Mesodermal cell (in vitro differentiated cells): Measurements from ENCODE around the gene HTR4.
"Not testable (repeated sequence)": the region's sequence is repeated elsewhere in the genome, so short reads cannot be mapped to it uniquely, and the experiment has no call there.

Experiments used
- H3K27ac ChIP-seq: 2 replicates; pipeline ENCODE4 v1.7.0; 2013; ENCODE audit warnings: mild to moderate bottlenecking, low read depth, low read length, moderate library complexity; ENCODE audit not compliant: severe bottlenecking
- H3K36me3 ChIP-seq: 2 replicates; pipeline ENCODE4 v1.7.1; 2013; ENCODE audit warnings: mild to moderate bottlenecking, low read length, moderate library complexity; ENCODE audit not compliant: control insufficient read depth, insufficient read depth
- H3K4me1 ChIP-seq: one replicate; pipeline ENCODE4 v1.7.1; 2013; ENCODE audit warnings: mild to moderate bottlenecking, low read length; ENCODE audit not compliant: insufficient read depth, control insufficient read depth, poor library complexity, severe bottlenecking
- H3K4me3 ChIP-seq: 2 replicates; pipeline ENCODE4 v1.7.0; 2013; ENCODE audit warnings: low read length, control low read depth, mild to moderate bottlenecking; ENCODE audit not compliant: insufficient read depth, poor library complexity, severe bottlenecking; ENCODE audit errors: extremely low read depth
- H3K9me3 ChIP-seq: 2 replicates; pipeline ENCODE4 v1.7.1; 2013; ENCODE audit warnings: mild to moderate bottlenecking, low read length, moderate library complexity; ENCODE audit not compliant: control insufficient read depth
- WGBS, 2 experiments: methylation state at CpG; one replicate each; pipeline ENCODE4 v1.1.5; 2013; ENCODE audit warnings: missing lambda C conversion rate in 2 of 2; ENCODE audit not compliant: insufficient coverage in 2 of 2; 5-methylcytosine and 5-hydroxymethylcytosine counted together

Gene HTR4

GRCh38 chr5:148535190-148535589 is 119.1 kb downstream of the HTR4 start:
- Histone ChIP-seq H3K4me1 (no peaks in the 10 kb centered on the region), H3K36me3 (no peaks in the 10 kb centered on the region), H3K9me3 (no peaks in the 10 kb centered on the region), H3K4me3 (no peak overlapping the region), H3K27ac (no peak overlapping the region)
- WGBS, 2 experiments: no CpG with 5 or more reads among the region's 1 CpG

- H3K4me1 ChIP-seq: no peaks in the 10 kb centered on the region
- peaks cover 9% of the 10 kb centered on the region for H3K9me3 ChIP-seq
- H3K4me3 ChIP-seq: no peak overlapping the region
- H3K36me3 ChIP-seq: no peaks in the 10 kb centered on the region
- 62 to 76% methylated on average over 3 to 4 of the region's 5 CpGs for WGBS, 2 experiments
- H3K27ac ChIP-seq: no peak overlapping the region
These were observed 121.2 kb downstream of the HTR4 start for GRCh38 chr5:148532969-148533670.

DNA sequence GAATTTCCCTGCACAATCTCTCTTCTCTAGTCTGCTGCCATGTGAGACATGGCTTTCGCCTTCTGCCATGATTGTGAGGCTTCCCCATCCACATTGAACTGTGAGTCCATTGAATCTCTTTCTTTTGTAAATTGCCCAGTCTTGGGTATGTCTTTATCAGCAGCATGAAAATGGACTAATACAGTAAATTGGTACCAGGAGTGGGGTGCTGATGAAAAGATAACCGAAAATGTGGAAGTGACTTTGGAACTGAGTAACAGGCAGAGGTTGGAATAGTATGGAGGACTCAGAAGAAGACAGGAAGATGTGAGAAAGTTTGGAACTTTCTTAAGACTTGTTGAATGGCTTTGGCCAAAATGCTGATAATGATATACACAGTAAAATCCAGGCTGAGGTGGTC is 124.9 kb downstream of the HTR4 start:
- H3K4me3 ChIP-seq, H3K9me3 ChIP-seq, H3K27ac ChIP-seq, H3K4me1 ChIP-seq, H3K36me3 ChIP-seq: not testable (repeated sequence)
- WGBS, 2 experiments: 91 to 93% methylated on average over 1 to 2 of the region's 2 CpGs

DNA sequence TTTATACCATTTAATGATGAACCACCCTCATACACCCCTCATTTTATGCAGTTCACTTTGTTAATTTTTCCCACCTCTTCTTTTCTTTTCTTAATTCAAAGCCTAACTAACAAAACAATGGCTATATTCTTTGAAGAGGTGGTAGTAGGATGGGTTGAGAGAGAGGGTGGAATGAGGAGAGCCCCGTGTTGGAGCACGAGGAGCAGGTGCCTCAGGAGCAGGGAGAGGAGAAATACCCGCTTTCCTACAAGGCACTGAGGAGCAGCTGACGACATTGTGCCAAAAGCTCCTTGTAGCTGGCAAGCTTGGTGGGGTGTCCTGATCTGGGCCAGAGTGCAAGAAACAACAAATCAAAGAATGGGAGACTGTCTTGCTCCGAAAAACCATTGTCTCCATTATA is 129.6 kb downstream of the HTR4 start:
- Histone ChIP-seq H3K4me1 (no peaks in the 10 kb centered on the region), H3K4me3 (no peak overlapping the region), H3K9me3 (peaks cover 9% of the 10 kb centered on the region), H3K36me3 (no peaks in the 10 kb centered on the region), H3K27ac (no peak overlapping the region)
- WGBS, 2 experiments: 82 to 100% methylated on average over 1 to 5 of the region's 5 CpGs

GRCh38 chr5:148523139-148523538 is 131.2 kb downstream of the HTR4 start:
- H3K4me3 ChIP-seq: no peak overlapping the region
- WGBS, 2 experiments: 79 to 86% methylated on average over 5 of the region's 5 CpGs
- H3K9me3 ChIP-seq: no peaks in the 10 kb centered on the region
- H3K36me3 ChIP-seq: no peaks in the 10 kb centered on the region
- H3K27ac ChIP-seq: no peak overlapping the region
- H3K4me1 ChIP-seq: no peaks in the 10 kb centered on the region

DNA sequence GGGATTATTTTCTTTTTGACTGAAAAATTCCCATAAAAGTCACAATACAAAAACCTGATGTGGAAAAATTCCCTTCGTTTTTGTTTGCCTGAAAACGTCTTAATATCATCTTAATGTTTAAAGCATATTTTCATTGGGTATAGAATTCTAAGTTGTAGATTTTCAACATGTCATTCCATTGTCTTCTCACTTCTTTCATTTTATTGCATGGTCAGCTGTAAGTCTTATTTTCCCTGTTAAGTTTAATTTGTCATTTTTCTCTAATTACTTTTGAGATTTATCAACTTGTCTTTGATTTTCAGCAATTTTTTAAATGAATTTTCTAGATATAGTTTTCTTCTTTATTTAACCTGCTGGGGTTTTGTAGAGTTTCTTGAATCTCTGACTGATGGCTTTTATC is 138.9 kb downstream of the HTR4 start:
- Histone ChIP-seq H3K4me3 (no peak overlapping the region), H3K9me3 (no peaks in the 10 kb centered on the region), H3K36me3 (no peaks in the 10 kb centered on the region), H3K27ac (no peak overlapping the region), H3K4me1 (no peaks in the 10 kb centered on the region)
- no CpG with 5 or more reads among the region's 2 CpGs for WGBS, 2 experiments

DNA sequence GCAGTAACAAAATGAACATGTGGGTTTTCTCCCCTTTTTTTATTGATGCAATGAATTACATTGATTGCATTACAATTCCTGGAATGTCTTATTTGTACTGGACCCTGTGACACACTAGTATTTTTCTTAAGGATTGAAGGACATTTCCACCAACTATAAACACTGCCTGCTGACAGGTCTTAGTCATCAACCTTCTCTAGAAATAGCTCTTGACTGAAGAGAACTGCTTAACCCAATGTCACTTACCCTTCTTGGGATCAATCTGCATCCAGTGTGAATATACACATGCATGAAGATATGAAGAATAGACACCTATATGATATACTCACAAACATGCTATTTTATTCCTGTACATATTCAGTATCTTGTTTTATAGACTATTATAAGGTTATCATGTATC is 140.0 kb downstream of the HTR4 start:
- Histone ChIP-seq H3K27ac (no peak overlapping the region), H3K36me3 (no peaks in the 10 kb centered on the region), H3K9me3 (no peaks in the 10 kb centered on the region), H3K4me1 (no peaks in the 10 kb centered on the region), H3K4me3 (no peak overlapping the region)

DNA sequence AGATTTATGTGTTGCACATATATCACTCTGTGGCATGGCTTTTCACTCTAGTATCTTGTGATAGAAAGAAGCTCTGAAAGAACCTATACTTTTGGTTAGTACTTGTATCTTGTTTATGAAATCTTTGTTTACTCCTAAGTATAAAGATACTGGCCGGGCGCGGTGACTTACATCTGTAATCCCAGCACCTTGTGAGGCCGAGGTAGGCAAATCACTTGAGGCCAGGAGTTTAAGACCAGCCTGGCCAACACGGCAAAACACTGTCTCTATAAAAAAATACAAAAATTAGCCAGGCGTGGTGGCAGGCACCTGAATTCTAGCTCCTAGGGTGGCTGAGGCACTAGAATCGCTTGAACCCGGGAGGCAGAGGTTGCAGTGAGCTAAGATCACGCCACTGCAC is 141.8 kb downstream of the HTR4 start:
- Histone ChIP-seq H3K4me3 (no peak overlapping the region), H3K27ac (no peak overlapping the region), H3K4me1 (no peaks in the 10 kb centered on the region), H3K36me3 (no peaks in the 10 kb centered on the region), H3K9me3 (no peaks in the 10 kb centered on the region)
- 92 to 93% methylated on average over 6 to 8 of the region's 9 CpGs for WGBS, 2 experiments

DNA sequence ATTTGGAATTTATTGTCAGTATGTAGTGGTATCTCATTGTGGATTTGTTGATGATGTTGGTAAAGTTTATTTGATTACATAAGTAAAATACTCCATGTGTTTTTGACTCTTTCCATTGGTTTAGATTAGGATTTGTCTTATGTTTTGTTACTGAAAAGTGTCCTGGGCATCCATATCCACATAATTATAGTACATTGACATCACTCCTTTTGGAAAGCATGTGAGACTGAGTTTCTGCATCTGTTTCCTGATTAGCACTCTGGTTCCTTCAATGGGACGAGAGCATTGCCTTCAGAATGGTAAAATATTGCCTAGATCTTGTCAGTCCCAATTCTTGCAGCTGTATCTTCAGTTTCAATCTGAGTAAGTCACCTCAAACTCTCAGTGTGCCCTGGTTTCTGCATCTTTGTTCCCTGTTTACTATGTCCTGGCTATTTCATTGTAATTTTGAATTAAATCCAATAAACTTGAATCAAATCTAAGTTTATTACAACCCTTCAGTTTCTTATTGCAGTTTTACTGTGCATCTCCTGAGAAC is 142.4 kb downstream of the HTR4 start:
- no peaks in the 10 kb centered on the region for H3K36me3 ChIP-seq
- H3K4me1 ChIP-seq: no peaks in the 10 kb centered on the region
- no peak overlapping the region for H3K27ac ChIP-seq
- no peaks in the 10 kb centered on the region for H3K9me3 ChIP-seq
- no peak overlapping the region for H3K4me3 ChIP-seq
- 77 to 83% methylated on average over 1 of the region's 1 CpG for WGBS, 2 experiments

- H3K4me1 ChIP-seq: no peaks in the 10 kb centered on the region
- H3K9me3 ChIP-seq: no peaks in the 10 kb centered on the region
- no peak overlapping the region for H3K4me3 ChIP-seq
- no peak overlapping the region for H3K27ac ChIP-seq
- 84 to 85% methylated on average over 2 of the region's 2 CpGs for WGBS, 2 experiments
- no peaks in the 10 kb centered on the region for H3K36me3 ChIP-seq
These were observed 144.4 kb downstream of the HTR4 start for GRCh38 chr5:148509893-148510292.

DNA sequence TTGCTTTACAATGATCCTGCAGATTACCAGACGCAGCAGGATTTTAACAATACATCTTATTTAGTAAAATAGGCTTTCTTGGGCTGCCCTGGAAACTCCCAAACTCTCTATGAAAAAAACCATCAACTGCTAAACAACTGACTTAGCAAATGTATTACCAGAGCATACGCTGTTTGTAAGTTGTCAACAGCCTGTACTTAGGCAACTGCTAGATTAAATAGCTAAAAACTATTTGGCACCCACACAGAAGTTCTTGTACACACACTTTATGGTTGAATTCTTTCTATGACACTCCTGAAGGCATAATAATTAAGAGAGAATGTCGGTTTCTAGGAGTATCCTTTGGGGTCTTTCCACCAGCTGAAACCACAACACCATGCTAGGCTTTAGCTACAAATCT is 146.7 kb downstream of the HTR4 start:
- no peak overlapping the region for H3K27ac ChIP-seq

More for the DNA sequence above, 146.7 kb downstream of the HTR4 start:
- Histone ChIP-seq H3K36me3 (no peaks in the 10 kb centered on the region), H3K9me3 (no peaks in the 10 kb centered on the region), H3K4me3 (no peak overlapping the region), H3K4me1 (no peaks in the 10 kb centered on the region)
- WGBS, 2 experiments: 94 to 100% methylated on average over 2 of the region's 3 CpGs
